NCI-H1417 (cell line): ENCODE results near the gene PLA2G2A.

Experiments used
- DNase-seq, 3 experiments: peaks; one replicate each; lab custom pipeline; 2025; lab: John Stamatoyannopoulos, UW

Gene PLA2G2A

GRCh38 chr1:19926296-19927129 lies 52.9 kb downstream of the PLA2G2A start:
- DNase-seq, result no peak
